ENCODE data around the gene PTPRG. TPM values are rescaled to one million over a fixed set of nuclear protein-coding genes. Genes with fewer than 3 reads are reported as not detected.
A peak's percentile ranks its signal among the peaks of the same experiment; 100 is the strongest.

The PTPRG gene
- total RNA-seq, 2 experiments from 2014 or later: 0.13 to 0.70 TPM

- H3K79me2 ChIP-seq (ENCODE audit: insufficient read depth, low read depth, low read length): no peaks in the 10 kb centered on the region
- no peak overlapping the region for H3K4me3 ChIP-seq (ENCODE audit: low read depth, low read length, poor library complexity, severe bottlenecking)
- H3K4me2 ChIP-seq (ENCODE audit: low read length): no peak overlapping the region
- ChIA-PET POLR2A (no interaction called here), CTCF (ENCODE audit: unreplicated experiment) (no interaction called here)
- DNase-seq (ENCODE audit: low spot score): no peak
- BruUV-seq (replicated peaks): no TSS peak
- no peaks in the 10 kb centered on the region for H3K9me2 ChIP-seq (ENCODE audit: insufficient read depth, low read length)
- no peak overlapping the region for H2AFZ ChIP-seq (ENCODE audit: low read length)
- no peaks in the 10 kb centered on the region for H4K20me1 ChIP-seq (ENCODE audit: insufficient read depth, low read length)
- no peak for TF ChIP-seq CTCF (conservative IDR thresholded peaks at IDR 0.05; ENCODE audit: low read length)
- no peak for TF ChIP-seq EZH2phosphoT487 (IDR thresholded peaks at IDR 0.05; ENCODE audit: borderline replicate concordance, low read depth, low read length)
- H3K36me3 ChIP-seq (ENCODE audit: insufficient read depth, low read length): no peaks in the 10 kb centered on the region
- intact Hi-C loops (cut with micrococcal nuclease; ENCODE audit: unreplicated experiment): no loop called here
- peaks cover 17% of the 10 kb centered on the region for H3K4me1 ChIP-seq (ENCODE audit: insufficient read depth, low read length, poor library complexity, severe bottlenecking)
- no peak overlapping the region for H3K27ac ChIP-seq (ENCODE audit: low read depth, low read length, poor library complexity, severe bottlenecking)
- H3K9me3 ChIP-seq (ENCODE audit: low read length): no peaks in the 10 kb centered on the region
Measured at GRCh38 chr3:61822588-61822987, 261.2 kb downstream of the PTPRG start.

- Histone ChIP-seq H2AFZ (ENCODE audit: low read length) (0 out of 2 replicates have a peak overlapping the region, but pooled peaks have one; percentile 12), H3K79me2 (ENCODE audit: insufficient read depth, low read depth, low read length) (no peaks in the 10 kb centered on the region), H3K4me2 (ENCODE audit: low read length) (peak overlapping the region; percentile 40), H3K4me3 (ENCODE audit: low read depth, low read length, poor library complexity, severe bottlenecking) (no peak overlapping the region), H3K9me2 (ENCODE audit: insufficient read depth, low read length) (no peaks in the 10 kb centered on the region), H4K20me1 (ENCODE audit: insufficient read depth, low read length) (no peaks in the 10 kb centered on the region), H3K9me3 (ENCODE audit: low read length) (no peaks in the 10 kb centered on the region), H3K27ac (ENCODE audit: low read depth, low read length, poor library complexity, severe bottlenecking) (peak overlapping the region; percentile 47), H3K36me3 (ENCODE audit: insufficient read depth, low read length) (no peaks in the 10 kb centered on the region), H3K4me1 (ENCODE audit: insufficient read depth, low read length, poor library complexity, severe bottlenecking) (peaks cover 17% of the 10 kb centered on the region)
- CTCF ChIA-PET (ENCODE audit: unreplicated experiment): no interaction called here
- BruUV-seq (replicated peaks): no TSS peak
- DNase-seq (ENCODE audit: low spot score): peak; percentile 46
- POLR2A ChIA-PET: no interaction called here
- intact Hi-C loops (cut with micrococcal nuclease; ENCODE audit: unreplicated experiment): no loop called here
- no peak for TF ChIP-seq EZH2phosphoT487 (IDR thresholded peaks at IDR 0.05; ENCODE audit: borderline replicate concordance, low read depth, low read length)
- no peak for TF ChIP-seq CTCF (conservative IDR thresholded peaks at IDR 0.05; ENCODE audit: low read length)
Measured at GRCh38 chr3:61824553-61825135, 263.3 kb downstream of the PTPRG start.

GRCh38 chr3:61826161-61826560 is 264.8 kb downstream of the PTPRG start:
- intact Hi-C loops (cut with micrococcal nuclease; ENCODE audit: unreplicated experiment): no loop called here
- no TSS peak for BruUV-seq (replicated peaks)
- Histone ChIP-seq H3K9me3 (ENCODE audit: low read length) (no peaks in the 10 kb centered on the region), H3K79me2 (ENCODE audit: insufficient read depth, low read depth, low read length) (no peaks in the 10 kb centered on the region), H2AFZ (ENCODE audit: low read length) (no peak overlapping the region), H3K4me3 (ENCODE audit: low read depth, low read length, poor library complexity, severe bottlenecking) (no peak overlapping the region), H4K20me1 (ENCODE audit: insufficient read depth, low read length) (no peaks in the 10 kb centered on the region), H3K9me2 (ENCODE audit: insufficient read depth, low read length) (no peaks in the 10 kb centered on the region), H3K27ac (ENCODE audit: low read depth, low read length, poor library complexity, severe bottlenecking) (no peak overlapping the region), H3K36me3 (ENCODE audit: insufficient read depth, low read length) (no peaks in the 10 kb centered on the region), H3K4me2 (ENCODE audit: low read length) (no peak overlapping the region), H3K4me1 (ENCODE audit: insufficient read depth, low read length, poor library complexity, severe bottlenecking) (peaks cover 17% of the 10 kb centered on the region)
- CTCF ChIA-PET (ENCODE audit: unreplicated experiment): no interaction called here
- POLR2A ChIA-PET: interaction anchor here (0.9 kb wide), 1 partner anchor 208 kb away, joined by 3 read pairs; no protein-coding TSS in a partner anchor
- DNase-seq (ENCODE audit: low spot score): no peak
- TF ChIP-seq EZH2phosphoT487 (IDR thresholded peaks at IDR 0.05; ENCODE audit: borderline replicate concordance, low read depth, low read length) (no peak), CTCF (conservative IDR thresholded peaks at IDR 0.05; ENCODE audit: low read length) (no peak)
